Mesothelial cell of epicardium (in vitro differentiated cells): ENCODE data around the gene IL22RA1. TPM values are rescaled to one million over a fixed set of nuclear protein-coding genes. Genes with fewer than 3 reads are reported as not detected.
A peak's percentile ranks its signal among the peaks of the same experiment; 100 is the strongest.

ENCODE experiments used
- DNase-seq, 2 experiments: peaks; one replicate each; pipeline ENCODE4 v3.0.0; 2021; ENCODE audit warnings: low spot score in 2 of 2; ENCODE audit not compliant: unreplicated experiment in 2 of 2
- H3K27ac Mint-ChIP-seq: 2 replicates; pipeline ENCODE4 v1.8.0; 2021; ENCODE audit warnings: mixed read lengths
- H3K27me3 Mint-ChIP-seq: 2 replicates; pipeline ENCODE4 v1.8.0; 2021; ENCODE audit warnings: low read depth, mixed read lengths
- H3K36me3 Mint-ChIP-seq: 2 replicates; pipeline ENCODE4 v1.8.0; 2021; ENCODE audit warnings: mixed read lengths
- H3K4me1 Mint-ChIP-seq: 2 replicates; pipeline ENCODE4 v1.8.0; 2021; ENCODE audit warnings: mixed read lengths
- H3K4me3 Mint-ChIP-seq: 2 replicates; pipeline ENCODE4 v1.8.0; 2021; ENCODE audit warnings: mild to moderate bottlenecking, moderate library complexity, mixed read lengths
- H3K9me3 Mint-ChIP-seq: 2 replicates; pipeline ENCODE4 v1.8.0; 2021; ENCODE audit warnings: mixed read lengths
- total RNA-seq: library from RNA; stranded (reverse); gene quantifications from 3 replicates; pipeline ENCODE4 v1.2.1, GENCODE V29; 2021
- TF ChIP-seq, protein P1 (sequence below): fragments of 200-600 bp; sonication (generic); IDR thresholded peaks from one replicate; pipeline ENCODE4 v1.5.0; 2021; ENCODE audit warnings: antibody characterized with exemption; ENCODE audit not compliant: unreplicated experiment

IL22RA1 gene
- total RNA-seq, 1 donor from 2014 or later: 0.09 TPM

DNA sequence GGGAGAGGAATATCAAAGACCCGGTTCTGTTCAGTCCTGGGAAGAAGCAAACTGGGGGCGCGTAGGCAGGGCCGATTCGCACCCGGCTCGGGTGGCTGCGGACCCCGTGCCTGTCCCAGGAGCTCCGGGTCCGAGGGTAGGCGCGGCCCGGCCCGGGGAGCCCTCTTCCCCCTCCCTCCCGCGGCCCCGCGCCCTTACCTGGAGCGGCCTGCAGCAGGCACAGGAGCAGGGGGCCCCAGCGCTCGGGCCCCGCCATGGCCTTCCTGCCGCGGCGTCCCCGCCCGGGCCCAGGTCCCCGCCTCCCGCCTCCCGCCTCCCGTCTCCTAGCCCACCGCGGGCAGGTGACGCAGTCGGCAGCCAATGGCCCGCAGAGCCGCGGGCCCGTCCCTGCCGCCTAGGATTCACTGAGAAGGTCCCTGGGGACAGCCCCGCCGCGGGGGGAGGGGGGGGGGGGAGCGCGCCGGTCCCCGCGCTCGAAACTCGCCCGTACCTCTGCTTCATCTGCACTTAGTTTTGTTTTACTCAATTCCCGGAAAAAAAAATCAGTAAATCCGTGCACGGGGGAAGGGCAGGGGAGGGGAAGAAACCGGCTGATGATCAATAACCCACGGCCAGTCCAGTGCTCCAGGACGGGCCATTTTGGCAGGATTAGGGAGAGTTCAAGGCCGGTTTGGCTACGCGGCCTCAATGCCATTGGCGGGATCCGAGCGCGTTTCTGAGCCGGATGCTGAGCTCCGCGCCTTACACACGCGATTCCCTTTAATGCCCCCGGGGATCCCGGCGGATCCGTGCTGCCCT lies 44.3 kb upstream of the IL22RA1 start, which contains the start of gene IFNLR1:
TSS of gene IFNLR1 (minus strand) at position 297 of the 798 bp plus-strand sequence. CDS start at position 256, 41 bp downstream.
- DNase-seq: peak; percentile 47 to 64
- TF ChIP-seq, protein P1, sequence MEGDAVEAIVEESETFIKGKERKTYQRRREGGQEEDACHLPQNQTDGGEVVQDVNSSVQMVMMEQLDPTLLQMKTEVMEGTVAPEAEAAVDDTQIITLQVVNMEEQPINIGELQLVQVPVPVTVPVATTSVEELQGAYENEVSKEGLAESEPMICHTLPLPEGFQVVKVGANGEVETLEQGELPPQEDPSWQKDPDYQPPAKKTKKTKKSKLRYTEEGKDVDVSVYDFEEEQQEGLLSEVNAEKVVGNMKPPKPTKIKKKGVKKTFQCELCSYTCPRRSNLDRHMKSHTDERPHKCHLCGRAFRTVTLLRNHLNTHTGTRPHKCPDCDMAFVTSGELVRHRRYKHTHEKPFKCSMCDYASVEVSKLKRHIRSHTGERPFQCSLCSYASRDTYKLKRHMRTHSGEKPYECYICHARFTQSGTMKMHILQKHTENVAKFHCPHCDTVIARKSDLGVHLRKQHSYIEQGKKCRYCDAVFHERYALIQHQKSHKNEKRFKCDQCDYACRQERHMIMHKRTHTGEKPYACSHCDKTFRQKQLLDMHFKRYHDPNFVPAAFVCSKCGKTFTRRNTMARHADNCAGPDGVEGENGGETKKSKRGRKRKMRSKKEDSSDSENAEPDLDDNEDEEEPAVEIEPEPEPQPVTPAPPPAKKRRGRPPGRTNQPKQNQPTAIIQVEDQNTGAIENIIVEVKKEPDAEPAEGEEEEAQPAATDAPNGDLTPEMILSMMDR: no peak
- Mint-ChIP-seq H3K27ac (peak within 1 kb of the TSS; percentile 89), H3K27me3 (peaks cover 22% of the 10 kb centered on the region), H3K4me1 (peaks cover 11% of the 10 kb centered on the region), H3K4me3 (peak within 1 kb of the TSS; percentile 80), H3K36me3 (no peaks in the 10 kb centered on the region), H3K9me3 (no peaks in the 10 kb centered on the region)

GRCh38 chr1:24186711-24186992 lies 43.7 kb upstream of the IL22RA1 start:
- DNase-seq: no peak
- TF ChIP-seq, protein P1: no peak
- peak overlapping the region; percentile 89 for H3K27ac Mint-ChIP-seq
- no peaks in the 10 kb centered on the region for H3K9me3 Mint-ChIP-seq
- H3K4me3 Mint-ChIP-seq: peak overlapping the region; percentile 80
- H3K36me3 Mint-ChIP-seq: no peaks in the 10 kb centered on the region
- H3K27me3 Mint-ChIP-seq: peaks cover 22% of the 10 kb centered on the region
- H3K4me1 Mint-ChIP-seq: peaks cover 11% of the 10 kb centered on the region

DNA sequence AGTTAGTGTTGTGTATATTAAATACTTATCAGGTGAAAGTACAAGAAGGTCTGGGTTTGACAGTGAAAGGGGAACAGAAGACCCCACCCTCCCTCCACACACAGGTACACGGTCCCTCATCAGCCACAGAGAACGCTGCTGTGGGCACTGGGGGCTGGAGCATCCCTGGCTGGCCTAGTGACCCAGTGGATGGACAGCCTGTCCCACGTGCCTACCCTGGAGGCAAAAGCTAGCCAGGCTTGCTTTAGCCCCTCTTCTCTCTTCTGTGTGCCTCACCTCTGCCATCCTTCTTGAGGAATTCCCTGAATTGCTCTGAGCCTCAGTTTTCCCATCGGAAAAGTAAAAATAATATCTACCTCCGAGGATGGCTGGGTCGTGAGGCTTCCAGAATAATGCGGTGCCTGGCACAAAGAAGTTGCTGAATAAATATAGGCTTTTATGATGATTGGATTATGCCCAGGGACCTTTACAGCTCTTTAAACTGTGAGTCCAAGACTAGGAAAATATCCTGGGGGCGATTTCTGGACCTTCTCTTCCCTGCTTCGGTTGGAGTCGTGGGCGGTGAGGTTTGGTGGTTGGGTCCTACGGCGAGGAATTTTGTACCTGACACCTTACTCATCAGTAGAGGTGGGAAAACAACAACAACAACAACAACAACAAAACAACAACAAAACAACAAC lies 43.2 kb upstream of the IL22RA1 start:
- Mint-ChIP-seq H3K4me1 (peaks cover 13% of the 10 kb centered on the region), H3K36me3 (no peaks in the 10 kb centered on the region), H3K4me3 (peak overlapping the region; percentile 80), H3K27me3 (peaks cover 22% of the 10 kb centered on the region), H3K27ac (peak overlapping the region; percentile 89), H3K9me3 (no peaks in the 10 kb centered on the region)
- no peak for DNase-seq
- TF ChIP-seq, protein P1: no peak

DNA sequence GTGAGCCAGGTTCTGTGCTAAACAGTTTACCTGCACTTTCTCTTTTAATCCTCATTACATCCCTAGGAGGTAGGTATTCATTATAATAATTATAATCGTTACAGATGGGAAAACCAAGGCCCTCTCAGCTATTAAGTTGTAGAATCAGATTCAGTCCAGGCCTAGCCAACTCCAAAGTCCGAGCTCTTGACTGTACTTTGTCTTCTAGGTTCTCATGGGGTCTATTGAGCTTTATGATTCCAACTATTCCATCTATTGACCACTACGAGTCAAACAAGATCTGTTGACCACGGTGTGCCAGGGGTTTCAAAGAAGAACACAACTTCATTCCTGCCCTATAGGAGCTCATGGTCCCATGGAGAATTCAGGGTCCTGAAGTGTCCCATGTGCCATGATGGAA lies 42.1 kb upstream of the IL22RA1 start:
- no peaks in the 10 kb centered on the region for H3K9me3 Mint-ChIP-seq
- TF ChIP-seq, protein P1: no peak
- no peaks in the 10 kb centered on the region for H3K36me3 Mint-ChIP-seq
- peaks cover 13% of the 10 kb centered on the region for H3K4me1 Mint-ChIP-seq
- no peak for DNase-seq
- H3K27me3 Mint-ChIP-seq: peaks cover 22% of the 10 kb centered on the region
- H3K4me3 Mint-ChIP-seq: no peak overlapping the region
- H3K27ac Mint-ChIP-seq: no peak overlapping the region

DNA sequence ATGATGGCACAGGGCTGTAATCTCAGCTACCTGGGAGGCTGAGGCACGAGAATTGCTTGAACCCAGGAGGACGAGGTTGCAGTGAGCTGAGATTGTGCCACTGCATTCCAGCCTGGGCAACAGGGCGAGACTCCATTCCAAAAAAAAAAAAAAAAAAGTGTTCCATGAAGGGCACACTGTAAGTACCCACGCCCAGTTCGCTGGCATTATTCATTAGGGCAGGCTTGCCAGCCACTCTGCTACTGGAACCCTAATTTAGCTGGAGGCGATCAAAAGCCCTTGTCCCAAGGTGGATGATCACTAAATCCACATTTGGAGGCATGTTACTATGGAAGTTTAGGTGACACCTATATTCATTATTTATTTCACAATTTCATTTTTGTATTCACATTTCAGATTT lies 39.1 kb upstream of the IL22RA1 start:
- TF ChIP-seq, protein P1: no peak
- DNase-seq: no peak

More for the DNA sequence above, 39.1 kb upstream of the IL22RA1 start:
- peaks cover 9% of the 10 kb centered on the region for H3K4me1 Mint-ChIP-seq
- no peaks in the 10 kb centered on the region for H3K9me3 Mint-ChIP-seq
- H3K36me3 Mint-ChIP-seq: peaks cover 4% of the 10 kb centered on the region
- no peak overlapping the region for H3K4me3 Mint-ChIP-seq
- peaks cover 4% of the 10 kb centered on the region for H3K27me3 Mint-ChIP-seq
- H3K27ac Mint-ChIP-seq: no peak overlapping the region
